Measurements from ENCODE around the gene PLOD2. TPM values are rescaled to one million over a fixed set of nuclear protein-coding genes. Genes with fewer than 3 reads are reported as not detected.

The PLOD2 gene
- total RNA-seq, 2 experiments from 2014 or later = 0.38 to 0.65 TPM

GRCh38 chr3:146086211-146086610 lies 74.8 kb downstream of the PLOD2 start:
- H3K27me3 Mint-ChIP-seq = no peaks in the 10 kb centered on the region
- POLR2A ChIA-PET = no interaction called here
- no peaks in the 10 kb centered on the region for H3K9me3 Mint-ChIP-seq
- DNase-seq = no peak
- no peaks in the 10 kb centered on the region for H3K4me1 Mint-ChIP-seq (ENCODE audit: low read depth)
- no peak overlapping the region for H3K27ac Mint-ChIP-seq
- CTCF ChIA-PET = no interaction called here
- H3K4me3 Mint-ChIP-seq = no peak overlapping the region
- intact Hi-C loops (cut with micrococcal nuclease) = no loop called here
- no peaks in the 10 kb centered on the region for H3K36me3 Mint-ChIP-seq

DNA sequence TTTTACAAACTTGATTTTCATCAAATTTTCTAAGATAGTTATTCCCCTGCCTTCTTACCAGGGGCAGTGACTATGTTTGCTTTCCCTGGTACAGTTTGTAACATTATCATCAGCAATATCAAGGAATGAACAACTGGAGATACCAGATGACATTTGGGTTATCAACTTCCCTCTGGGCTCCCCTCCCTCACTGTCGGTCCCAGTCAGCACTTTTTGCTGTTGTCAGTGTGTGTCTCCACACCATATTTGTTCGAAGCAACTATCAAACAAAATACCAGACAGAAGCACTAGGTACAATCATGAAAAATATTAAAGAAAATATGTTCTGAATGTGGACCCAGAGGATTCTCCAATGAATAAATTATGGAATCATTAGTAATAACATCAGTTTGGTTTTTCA lies 75.3 kb downstream of the PLOD2 start:
- H3K27me3 Mint-ChIP-seq = no peaks in the 10 kb centered on the region
- H3K36me3 Mint-ChIP-seq = no peaks in the 10 kb centered on the region
- POLR2A ChIA-PET = no interaction called here
- H3K27ac Mint-ChIP-seq = no peak overlapping the region
- no peaks in the 10 kb centered on the region for H3K4me1 Mint-ChIP-seq (ENCODE audit: low read depth)
- H3K9me3 Mint-ChIP-seq = no peaks in the 10 kb centered on the region
- CTCF ChIA-PET = no interaction called here
- DNase-seq = no peak
- intact Hi-C loops (cut with micrococcal nuclease) = no loop called here
- no peak overlapping the region for H3K4me3 Mint-ChIP-seq

DNA sequence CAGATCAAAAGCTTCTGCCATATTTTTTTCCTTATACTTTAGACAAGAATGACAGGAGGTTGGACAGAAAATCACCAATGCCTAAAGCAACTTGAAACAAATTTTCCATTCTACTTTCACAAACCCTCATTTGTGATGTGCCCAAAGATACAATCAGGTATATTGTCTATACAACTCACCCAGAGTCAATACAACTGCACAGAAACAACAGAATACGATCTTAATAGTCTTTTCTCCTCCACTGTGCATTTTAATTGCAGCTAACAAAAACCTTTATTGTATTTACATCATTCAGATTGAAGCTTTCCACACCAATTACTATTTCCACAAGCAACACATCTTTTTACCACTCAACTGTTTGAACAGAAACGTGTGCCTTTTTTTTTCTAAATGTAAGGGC lies 80.4 kb downstream of the PLOD2 start:
- H3K27me3 Mint-ChIP-seq = peaks cover 1% of the 10 kb centered on the region
- no peak overlapping the region for H3K27ac Mint-ChIP-seq
- H3K36me3 Mint-ChIP-seq = no peaks in the 10 kb centered on the region
- no peak overlapping the region for H3K4me3 Mint-ChIP-seq
- no peak for DNase-seq
- no peaks in the 10 kb centered on the region for H3K4me1 Mint-ChIP-seq (ENCODE audit: low read depth)
- ChIA-PET POLR2A (no interaction called here), CTCF (interaction anchor here (2.2 kb wide), 1 partner anchor 16 kb away, joined by 6 read pairs; no protein-coding TSS in a partner anchor)
- no peaks in the 10 kb centered on the region for H3K9me3 Mint-ChIP-seq
- intact Hi-C loops (cut with micrococcal nuclease) = no loop called here

DNA sequence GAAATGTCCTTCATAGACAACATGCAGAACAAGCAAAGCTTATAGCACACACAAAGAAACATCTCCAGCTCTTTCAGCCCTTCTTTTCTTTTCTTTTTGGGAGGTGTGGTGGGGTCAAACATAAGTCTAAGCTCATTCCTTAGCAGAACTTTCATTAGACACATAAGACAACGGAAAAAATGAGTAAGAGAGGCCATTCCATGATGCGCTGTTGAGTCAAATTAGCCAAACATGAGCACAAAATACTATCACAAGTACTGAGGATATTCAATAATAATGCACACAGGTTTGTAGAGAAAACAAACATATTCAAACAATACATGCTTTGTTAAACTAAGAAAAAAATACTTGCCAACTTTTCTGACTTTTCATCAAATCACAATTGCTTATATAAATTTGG lies 83.0 kb downstream of the PLOD2 start:
- Mint-ChIP-seq H3K27ac (no peak overlapping the region), H3K9me3 (no peaks in the 10 kb centered on the region)
- POLR2A ChIA-PET = no interaction called here

DNA sequence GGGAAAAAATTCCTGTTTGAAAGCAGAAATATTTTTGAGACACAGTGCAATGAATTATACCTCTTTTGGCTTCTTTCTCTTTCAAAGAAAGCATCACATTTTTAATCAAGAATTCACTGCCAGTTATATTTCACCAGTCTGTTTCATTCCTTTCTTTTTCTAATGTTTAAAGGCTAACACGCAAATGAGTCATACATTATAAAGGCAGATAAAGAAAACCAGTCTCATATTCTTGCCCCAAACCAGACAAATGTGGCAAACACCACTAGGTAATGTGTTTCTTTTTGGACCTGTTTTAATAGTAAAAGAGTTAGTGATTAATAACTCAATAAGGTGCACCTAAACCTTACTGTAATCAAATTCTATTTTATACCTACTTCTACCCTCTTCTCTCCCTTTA lies 83.8 kb downstream of the PLOD2 start:
- POLR2A ChIA-PET = no interaction called here
- no peak overlapping the region for H3K4me3 Mint-ChIP-seq
- intact Hi-C loops (cut with micrococcal nuclease) = no loop called here
- H3K36me3 Mint-ChIP-seq = no peaks in the 10 kb centered on the region
- CTCF ChIA-PET = no interaction called here
- H3K27me3 Mint-ChIP-seq = peaks cover 1% of the 10 kb centered on the region
- DNase-seq = no peak
- H3K9me3 Mint-ChIP-seq = no peaks in the 10 kb centered on the region
- H3K4me1 Mint-ChIP-seq (ENCODE audit: low read depth) = no peaks in the 10 kb centered on the region
- no peak overlapping the region for H3K27ac Mint-ChIP-seq

More for the DNA sequence above, 83.0 kb downstream of the PLOD2 start:
- intact Hi-C loops (cut with micrococcal nuclease) = no loop called here
- Mint-ChIP-seq H3K36me3 (no peaks in the 10 kb centered on the region), H3K4me3 (no peak overlapping the region), H3K4me1 (ENCODE audit: low read depth) (no peaks in the 10 kb centered on the region), H3K27me3 (peaks cover 1% of the 10 kb centered on the region)
- DNase-seq = no peak
- CTCF ChIA-PET = no interaction called here

DNA sequence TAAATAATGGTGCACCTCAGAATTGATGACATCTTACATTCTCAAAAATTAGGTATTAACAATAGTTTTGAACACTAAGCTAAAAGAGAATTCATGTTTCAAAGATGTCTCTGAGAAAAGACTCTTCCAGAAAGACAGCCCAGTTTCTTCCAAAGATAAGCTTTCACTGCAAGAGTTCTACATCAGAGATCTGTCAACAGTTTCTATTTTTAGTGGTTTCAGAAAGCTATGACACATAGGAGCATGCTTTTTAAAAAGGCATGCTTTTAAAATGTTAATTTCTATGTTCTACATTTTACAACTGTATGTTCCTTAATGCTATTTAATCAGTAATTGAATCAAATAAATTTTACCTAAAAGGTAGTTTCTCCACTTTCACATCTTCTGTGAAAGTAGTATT lies 88.2 kb downstream of the PLOD2 start:
- no peak for DNase-seq
- Mint-ChIP-seq H3K4me3 (no peak overlapping the region), H3K27ac (no peak overlapping the region), H3K27me3 (peaks cover 1% of the 10 kb centered on the region), H3K9me3 (no peaks in the 10 kb centered on the region), H3K36me3 (no peaks in the 10 kb centered on the region), H3K4me1 (ENCODE audit: low read depth) (no peaks in the 10 kb centered on the region)
- intact Hi-C loops (cut with micrococcal nuclease) = no loop called here
- CTCF ChIA-PET = no interaction called here
- POLR2A ChIA-PET = no interaction called here

- intact Hi-C loops (cut with micrococcal nuclease) = no loop called here
- Mint-ChIP-seq H3K27ac (no peak overlapping the region), H3K36me3 (no peaks in the 10 kb centered on the region), H3K9me3 (no peaks in the 10 kb centered on the region), H3K27me3 (no peaks in the 10 kb centered on the region), H3K4me1 (ENCODE audit: low read depth) (no peaks in the 10 kb centered on the region), H3K4me3 (no peak overlapping the region)
- ChIA-PET CTCF (no interaction called here), POLR2A (no interaction called here)
- DNase-seq = no peak
Measured at GRCh38 chr3:146072061-146072460, 88.9 kb downstream of the PLOD2 start.

GRCh38 chr3:146071632-146072031 lies 89.4 kb downstream of the PLOD2 start:
- Mint-ChIP-seq H3K9me3 (no peaks in the 10 kb centered on the region), H3K36me3 (no peaks in the 10 kb centered on the region), H3K27me3 (no peaks in the 10 kb centered on the region), H3K27ac (no peak overlapping the region), H3K4me3 (no peak overlapping the region), H3K4me1 (ENCODE audit: low read depth) (no peaks in the 10 kb centered on the region)
- ChIA-PET POLR2A (no interaction called here), CTCF (no interaction called here)
- intact Hi-C loops (cut with micrococcal nuclease) = no loop called here
- DNase-seq = no peak

GRCh38 chr3:146067048-146067447 lies 93.9 kb downstream of the PLOD2 start:
- DNase-seq = no peak
- CTCF ChIA-PET = no interaction called here
- no peaks in the 10 kb centered on the region for H3K4me1 Mint-ChIP-seq (ENCODE audit: low read depth)
- no peaks in the 10 kb centered on the region for H3K27me3 Mint-ChIP-seq
- H3K4me3 Mint-ChIP-seq = no peak overlapping the region
- H3K36me3 Mint-ChIP-seq = no peaks in the 10 kb centered on the region
- intact Hi-C loops (cut with micrococcal nuclease) = loop anchor here (5.0 kb wide), 1 partner anchor 570 kb away; no protein-coding TSS in a partner anchor
- no peak overlapping the region for H3K27ac Mint-ChIP-seq
- no peaks in the 10 kb centered on the region for H3K9me3 Mint-ChIP-seq
- POLR2A ChIA-PET = no interaction called here

DNA sequence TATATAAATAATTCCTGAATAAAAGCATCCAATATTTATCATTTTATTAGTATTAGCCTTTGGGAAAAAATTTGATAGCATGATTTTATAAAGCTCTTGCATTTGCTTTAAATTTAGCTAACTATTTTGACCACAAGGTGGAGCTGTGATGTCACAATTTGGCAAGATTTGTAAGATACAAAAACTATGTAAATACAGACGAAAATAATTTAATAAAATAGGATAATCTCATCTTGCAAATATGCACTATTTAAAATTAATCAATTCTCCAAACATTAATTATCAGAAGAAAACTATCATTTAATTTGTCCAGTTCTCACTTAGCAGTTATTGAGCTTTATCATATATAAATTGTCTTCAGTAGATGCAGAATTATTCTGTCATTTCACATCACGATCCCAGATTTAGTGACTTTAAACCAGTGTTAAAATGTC lies 95.4 kb downstream of the PLOD2 start:
- Mint-ChIP-seq H3K27me3 (no peaks in the 10 kb centered on the region), H3K4me3 (no peak overlapping the region), H3K4me1 (ENCODE audit: low read depth) (no peaks in the 10 kb centered on the region), H3K9me3 (no peaks in the 10 kb centered on the region), H3K36me3 (no peaks in the 10 kb centered on the region), H3K27ac (no peak overlapping the region)
- DNase-seq = no peak
- ChIA-PET POLR2A (no interaction called here), CTCF (interaction anchor here (0.6 to 2.6 kb wide), 17 partner anchors 9 to 1127 kb away, joined by 3 to 22 read pairs (median 4); no protein-coding TSS in a partner anchor)
- intact Hi-C loops (cut with micrococcal nuclease) = loop anchor here (2.0 to 5.0 kb wide), 3 partner anchors 121 to 572 kb away; no protein-coding TSS in a partner anchor

GRCh38 chr3:146058241-146058640 lies 102.7 kb downstream of the PLOD2 start:
- POLR2A ChIA-PET = no interaction called here
- Mint-ChIP-seq H3K4me3 (no peak overlapping the region), H3K27me3 (no peaks in the 10 kb centered on the region), H3K27ac (no peak overlapping the region), H3K36me3 (no peaks in the 10 kb centered on the region), H3K9me3 (no peaks in the 10 kb centered on the region), H3K4me1 (ENCODE audit: low read depth) (no peaks in the 10 kb centered on the region)
- no peak for DNase-seq
- CTCF ChIA-PET = no interaction called here
- intact Hi-C loops (cut with micrococcal nuclease) = no loop called here

DNA sequence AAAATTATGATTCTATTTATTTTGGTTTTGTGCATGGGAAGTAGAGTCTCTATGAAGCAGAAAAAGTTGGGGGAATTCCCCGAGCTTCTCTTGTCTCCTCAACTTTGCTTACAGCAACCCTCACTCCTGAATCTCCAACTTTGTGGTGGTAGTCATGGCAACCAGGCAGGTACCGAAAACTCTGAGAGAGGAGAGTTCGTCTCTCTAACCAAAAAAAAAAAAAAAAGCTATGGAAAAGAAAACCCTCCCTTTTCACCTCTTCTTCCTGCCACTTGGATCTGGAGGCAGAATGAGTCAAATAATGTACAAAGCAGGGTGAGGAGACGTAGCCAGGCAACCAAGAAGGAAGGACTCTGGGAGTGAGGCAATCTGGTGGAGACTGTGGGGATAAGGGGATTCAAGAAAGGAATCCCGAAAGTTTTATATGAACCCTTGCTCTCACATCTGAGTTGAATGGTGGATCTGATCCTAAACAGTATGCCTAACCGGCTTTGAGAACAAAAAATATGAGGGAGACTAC lies 108.1 kb downstream of the PLOD2 start:
- H3K9me3 Mint-ChIP-seq = no peaks in the 10 kb centered on the region
- CTCF ChIA-PET = no interaction called here
- POLR2A ChIA-PET = no interaction called here

GRCh38 chr3:146052056-146052790 lies 108.8 kb downstream of the PLOD2 start:
- Mint-ChIP-seq H3K27ac (no peak overlapping the region), H3K9me3 (no peaks in the 10 kb centered on the region), H3K27me3 (peaks cover 3% of the 10 kb centered on the region), H3K36me3 (no peaks in the 10 kb centered on the region), H3K4me3 (no peak overlapping the region), H3K4me1 (ENCODE audit: low read depth) (no peaks in the 10 kb centered on the region)
- POLR2A ChIA-PET = no interaction called here
- DNase-seq = no peak
- intact Hi-C loops (cut with micrococcal nuclease) = no loop called here
- CTCF ChIA-PET = no interaction called here

More for the DNA sequence above, 108.1 kb downstream of the PLOD2 start:
- no peaks in the 10 kb centered on the region for H3K4me1 Mint-ChIP-seq (ENCODE audit: low read depth)
- peaks cover 3% of the 10 kb centered on the region for H3K27me3 Mint-ChIP-seq
- H3K4me3 Mint-ChIP-seq = no peak overlapping the region
- intact Hi-C loops (cut with micrococcal nuclease) = no loop called here
- DNase-seq = no peak
- no peak overlapping the region for H3K27ac Mint-ChIP-seq
- no peaks in the 10 kb centered on the region for H3K36me3 Mint-ChIP-seq
